Pancreas (tissue), 10 donors: ENCODE measurements around the gene ADAMTS2. TPM values are rescaled to one million over a fixed set of nuclear protein-coding genes. Genes with fewer than 3 reads are reported as not detected.

Source experiments
- ATAC-seq, 4 donors: fragments of 200-7000 bp; cut with Tn5 transposase; one replicate each; pipeline versions ENCODE4 v1.8.0 to v1.9.1; 2020; ENCODE audit warnings: mild to moderate bottlenecking in 4 of 4, moderate library complexity in 4 of 4
- DNase-seq, 6 donors: peaks; one replicate each; pipeline ENCODE4 v3.0.0-alpha.2; 2020
- FAIRE-seq: peaks from 2 replicates; lab custom pipeline; 2012; peaks lifted over from hg19 to GRCh38; lab: Jason Lieb, UNC
- H3K27ac ChIP-seq, 4 donors: fragments of 200-600 bp; sonication (generic); 1 replicate in 3 of 4; 2 replicates in 1 of 4; pipeline versions ENCODE4 v1.5.0 to v1.8.0; 2020
- H3K27me3 ChIP-seq, 4 donors: fragments of 200-600 bp; one replicate each; pipeline ENCODE4 v1.8.0; 2021
- H3K36me3 ChIP-seq, 3 donors: fragments of 200-600 bp; sonication (generic) in 1 of 3; one replicate each; pipeline versions ENCODE4 v1.5.0 to v1.8.0; 2020 to 2021
- H3K4me1 ChIP-seq, 3 donors: fragments of 200-600 bp; one replicate each; pipeline ENCODE4 v1.8.0; 2021
- H3K4me3 ChIP-seq, 4 donors: fragments of 200-600 bp; sonication (generic) in 2 of 4; one replicate each; pipeline versions ENCODE4 v1.5.0 to v1.8.0; 2020 to 2021
- H3K9me3 ChIP-seq, 4 donors: fragments of 200-600 bp; one replicate each; pipeline ENCODE4 v1.8.0; 2021
- CTCF ChIP-seq, 4 donors: fragments of 200-600 bp; sonication (generic) in 3 of 4; IDR thresholded peaks; one replicate each; pipeline versions ENCODE4 v1.5.0 to v1.8.0; 2021; ENCODE audit warnings: antibody characterized with exemption in 4 of 4
- WGBS, 2 donors: extraction: QIAGEN DNeasy Blood & Tissue Kit; methylation state at CpG; one replicate each; pipeline ENCODE4 v1.1.7; 2013; 5-methylcytosine and 5-hydroxymethylcytosine counted together
- intact Hi-C, 3 donors: fragments of 100-400 bp; cut with DNase I; formaldehyde crosslinking; loops; one replicate each; pipeline versions ENCODE4 v1.11.1 to v1.14.2; 2022
- polyA plus RNA-seq, 2 donors: library from polyadenylated mRNA; stranded (reverse); fragments of 200-250 nt; gene quantifications; one replicate each; pipeline ENCODE4 v1.2.3, GENCODE V29; 2013
- total RNA-seq, 6 donors: library from RNA; stranded (reverse); fragmentation: NEBNext Ultra II Directional in 4 of 6; extraction: Animal tissue kit (Norgen Biotek cat#: 25700) in 4 of 6; gene quantifications; one replicate each; pipeline versions ENCODE4 v1.2.1 to v1.2.4, GENCODE V29; 2021 to 2023
- donor health status: healthy with polysubstance abuse.
- donor health status: DM: no; HTN: no; CAD: no; lungs with moderate emphysema.
- donor health status: DM: no; HTN: no; CAD: no.
- donor health status: control.
- donor health status: control.
- donor health status: Bipolar disorder and iron deficiency.
- donor health status: DM: yes; HTN: yes; CAD: no.
- donor health status: DM: no; HTN: no; CAD: no.
- donor health status: DM: no; HTN: no; CAD: no.
- donor health status: DM: yes; HTN: yes; CAD: no.

The ADAMTS2 gene
- total and polyA plus RNA-seq, 8 donors: 1.3 to 18.5 (median 5.8) TPM

- ATAC-seq: no peak
- Histone ChIP-seq H3K36me3 (no peaks in the 10 kb centered on the region), H3K27ac (no peak overlapping the region), H3K27me3 (no peaks in the 10 kb centered on the region), H3K4me1 (no peaks in the 10 kb centered on the region), H3K4me3 (no peak overlapping the region), H3K9me3 (no peaks in the 10 kb centered on the region)
- peak in 2 of 6 donors; percentile 26 to 39 for DNase-seq
- no peak for TF ChIP-seq CTCF (IDR thresholded peaks at IDR 0.05)
- intact Hi-C loops: no loop called here
- 67 to 76% methylated on average over 16 of the region's 16 CpGs for WGBS, 2 donors
- no peak for FAIRE-seq
Measured at GRCh38 chr5:179297486-179298180, 47.6 kb downstream of the ADAMTS2 start.

GRCh38 chr5:179297026-179297425 is 48.2 kb downstream of the ADAMTS2 start:
- Histone ChIP-seq H3K9me3 (no peaks in the 10 kb centered on the region), H3K4me3 (no peak overlapping the region), H3K36me3 (no peaks in the 10 kb centered on the region), H3K4me1 (no peaks in the 10 kb centered on the region), H3K27me3 (no peaks in the 10 kb centered on the region), H3K27ac (no peak overlapping the region)
- TF ChIP-seq CTCF (IDR thresholded peaks at IDR 0.05): no peak
- DNase-seq (peak in 2 of 6 donors; percentile 6 to 40), ATAC-seq (peak in 2 of 4 donors; percentile 10 to 31), FAIRE-seq (no peak)
- 60 to 65% methylated on average over 10 of the region's 10 CpGs for WGBS, 2 donors
- intact Hi-C loops: no loop called here

- TF ChIP-seq CTCF (IDR thresholded peaks at IDR 0.05): no peak
- H3K4me3 ChIP-seq: no peak overlapping the region
- no peaks in the 10 kb centered on the region for H3K4me1 ChIP-seq
- H3K36me3 ChIP-seq: no peaks in the 10 kb centered on the region
- H3K27ac ChIP-seq: no peak overlapping the region
- no peaks in the 10 kb centered on the region for H3K27me3 ChIP-seq
- 68 to 78% methylated on average over 22 of the region's 22 CpGs for WGBS, 2 donors
- ATAC-seq: no peak
- DNase-seq: peak in 2 of 6 donors; percentile 34 to 37
- no peaks in the 10 kb centered on the region for H3K9me3 ChIP-seq
- FAIRE-seq: no peak
- intact Hi-C loops: no loop called here
Measured at GRCh38 chr5:179296150-179296821, 49.0 kb downstream of the ADAMTS2 start.

- Histone ChIP-seq H3K9me3 (no peaks in the 10 kb centered on the region), H3K27ac (no peak overlapping the region), H3K36me3 (no peaks in the 10 kb centered on the region), H3K4me3 (no peak overlapping the region), H3K27me3 (no peaks in the 10 kb centered on the region), H3K4me1 (no peaks in the 10 kb centered on the region)
- no peak for TF ChIP-seq CTCF (IDR thresholded peaks at IDR 0.05)
- 57 to 64% methylated on average over 10 of the region's 10 CpGs for WGBS, 2 donors
- no peak for FAIRE-seq
- no peak for ATAC-seq
- intact Hi-C loops: no loop called here
- no peak for DNase-seq
Measured at GRCh38 chr5:179295778-179296149, 49.5 kb downstream of the ADAMTS2 start.
